NCI-H187 treated with DMSO at 0.1 percent for 48 hours (cell line): ENCODE data around the gene BCAS3.
"Not testable (repeated sequence)": the region's sequence is repeated elsewhere in the genome, so short reads cannot be mapped to it uniquely, and the experiment has no call there.

Experiments used
- DNase-seq: peaks from one replicate; lab custom pipeline; 2025; lab: John Stamatoyannopoulos, UW

The BCAS3 gene

GRCh38 chr17:60747069-60747808, 69.6 kb downstream of the BCAS3 start:
- no peak for DNase-seq

GRCh38 chr17:60748204-60748603, 70.6 kb downstream of the BCAS3 start:
- no peak for DNase-seq

- no peak for DNase-seq
Observed at GRCh38 chr17:60749050-60749449, 71.4 kb downstream of the BCAS3 start.

GRCh38 chr17:60749708-60750107, 72.1 kb downstream of the BCAS3 start:
- no peak for DNase-seq

GRCh38 chr17:60750640-60751039, 73.0 kb downstream of the BCAS3 start:
- no peak for DNase-seq

DNA sequence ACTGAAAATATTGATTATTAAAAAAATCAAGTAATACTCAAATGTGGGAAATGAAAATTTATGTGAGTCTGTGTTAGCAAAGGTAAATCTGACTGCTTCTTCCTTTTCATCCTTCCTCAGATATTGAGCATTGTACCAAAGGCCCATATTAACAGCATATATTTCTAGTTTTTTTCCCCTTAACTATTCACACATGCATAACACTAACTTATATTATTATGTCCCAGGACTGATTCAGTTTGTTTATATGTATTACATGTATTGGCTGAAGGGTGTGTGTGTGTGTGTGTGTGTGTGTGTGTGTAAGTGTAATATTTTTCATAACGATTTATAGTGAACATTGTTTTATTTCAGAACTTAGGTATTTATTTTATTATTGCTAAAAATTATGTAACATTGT, 74.2 kb downstream of the BCAS3 start:
- no peak for DNase-seq

DNA sequence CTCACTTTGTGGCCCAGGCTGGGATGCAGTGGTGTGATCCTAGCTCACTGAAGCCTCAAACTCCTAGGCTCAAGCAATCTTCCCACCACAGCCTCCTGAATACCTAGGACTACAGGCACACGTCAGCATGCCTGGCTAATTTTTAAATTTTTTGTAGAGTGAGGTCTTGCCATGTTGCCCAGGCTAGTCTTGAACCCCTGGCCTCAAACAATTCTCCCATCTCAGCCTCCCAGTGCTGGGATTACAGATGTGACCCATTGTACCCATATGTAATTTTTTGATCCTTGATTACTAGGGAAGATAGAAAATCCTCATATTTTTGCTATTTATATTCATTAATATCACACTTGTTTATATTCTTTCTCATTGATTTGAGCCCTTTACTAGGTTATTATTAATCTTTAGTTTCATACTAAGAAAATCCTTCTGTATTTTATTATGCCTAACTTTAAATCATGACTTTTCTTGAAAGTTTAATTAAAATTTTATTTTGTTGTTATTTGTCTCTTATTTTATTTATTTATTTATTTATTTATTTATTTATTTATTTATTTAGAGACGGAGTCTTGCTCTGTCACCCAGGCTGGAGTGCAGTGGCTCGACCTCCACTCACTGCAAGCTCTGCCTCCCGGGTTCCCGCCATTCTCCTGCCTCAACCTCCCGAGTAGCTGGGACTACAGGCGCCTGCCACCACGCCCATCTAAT, 75.4 kb downstream of the BCAS3 start:
- DNase-seq: no peak

DNA sequence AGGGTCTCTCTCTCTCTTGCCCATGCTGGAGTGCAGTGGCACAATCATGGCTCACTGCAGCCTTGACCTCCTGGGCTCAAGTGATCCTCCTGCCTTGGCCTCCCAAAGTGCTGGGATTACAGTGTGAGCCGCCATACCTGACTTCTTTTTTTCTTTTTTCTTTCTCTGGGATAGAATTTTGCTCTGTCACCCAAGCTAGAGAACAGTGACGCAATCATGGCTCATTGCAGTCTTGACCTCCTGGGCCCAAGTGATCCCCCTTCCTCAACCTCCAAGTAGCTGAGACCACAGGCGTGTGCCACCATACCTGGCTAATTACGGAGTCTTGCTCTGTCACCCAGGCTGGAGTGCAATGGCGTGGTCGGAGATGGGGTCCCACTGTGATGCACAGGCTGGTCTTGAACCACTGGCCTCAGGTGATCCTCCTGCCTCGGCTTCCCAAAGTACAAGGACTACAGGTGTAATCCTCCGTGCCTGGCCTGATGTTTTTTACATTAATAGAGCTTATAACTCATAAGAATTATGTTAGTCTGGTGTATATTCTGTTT, 76.5 kb downstream of the BCAS3 start:
- no peak for DNase-seq

DNA sequence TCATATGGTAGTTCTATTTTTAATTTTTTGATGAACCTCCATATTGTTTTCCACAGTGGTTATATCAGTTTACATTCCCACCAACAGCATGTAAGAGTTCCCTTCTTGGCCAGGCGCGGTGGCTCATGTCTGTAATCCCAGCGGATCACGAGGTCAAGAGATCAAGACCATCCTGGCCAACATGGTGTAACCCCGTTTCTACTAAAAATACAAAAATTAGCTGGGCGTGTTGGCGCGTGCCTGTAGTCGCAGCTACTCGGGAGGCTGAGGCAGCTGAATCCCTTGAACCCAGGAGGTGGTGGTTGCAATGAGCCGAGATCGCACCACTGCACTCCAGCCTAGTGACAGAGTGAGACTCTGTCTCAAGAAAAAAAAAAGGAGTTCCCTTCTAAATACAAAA, 79.1 kb downstream of the BCAS3 start:
- DNase-seq: not testable (repeated sequence)

DNA sequence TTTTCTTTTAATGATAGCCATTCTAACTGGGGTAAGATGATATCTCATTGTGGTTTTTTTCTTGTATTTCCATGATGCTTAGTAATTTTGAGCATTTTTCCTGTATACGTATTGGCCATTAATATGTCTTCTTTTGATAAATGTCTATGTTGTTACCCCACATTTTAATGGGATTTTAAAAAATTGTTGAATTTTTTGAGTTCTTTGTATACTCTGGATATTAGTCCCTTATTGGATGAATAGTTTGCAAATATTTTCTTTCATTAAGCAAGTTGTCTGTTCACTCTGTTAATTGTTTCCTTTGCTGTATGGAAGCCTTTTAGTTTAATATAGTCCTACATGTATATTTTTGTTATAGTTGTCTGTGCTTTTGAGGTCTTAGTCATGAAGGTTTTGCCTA, 79.8 kb downstream of the BCAS3 start:
- no peak for DNase-seq

DNA sequence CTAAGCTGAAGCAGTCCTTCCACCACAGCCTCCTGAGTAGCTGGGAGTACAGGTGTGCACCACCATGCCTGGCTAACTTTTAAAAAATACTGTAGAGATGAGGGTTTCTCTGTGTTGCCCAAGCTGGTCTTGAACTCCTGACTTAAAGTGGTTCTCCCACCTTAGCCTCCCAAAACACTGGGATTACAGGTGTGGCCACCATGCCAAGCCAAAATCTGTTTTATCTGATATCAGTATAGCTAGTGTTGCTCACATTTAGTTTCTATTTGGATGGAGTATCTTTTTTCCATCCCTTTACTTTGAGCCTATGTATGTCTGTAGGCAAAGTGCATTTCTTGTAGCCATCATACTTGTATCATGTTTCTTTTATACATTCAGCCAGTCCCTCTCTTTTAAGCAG, 82.1 kb downstream of the BCAS3 start:
- DNase-seq: no peak

DNA sequence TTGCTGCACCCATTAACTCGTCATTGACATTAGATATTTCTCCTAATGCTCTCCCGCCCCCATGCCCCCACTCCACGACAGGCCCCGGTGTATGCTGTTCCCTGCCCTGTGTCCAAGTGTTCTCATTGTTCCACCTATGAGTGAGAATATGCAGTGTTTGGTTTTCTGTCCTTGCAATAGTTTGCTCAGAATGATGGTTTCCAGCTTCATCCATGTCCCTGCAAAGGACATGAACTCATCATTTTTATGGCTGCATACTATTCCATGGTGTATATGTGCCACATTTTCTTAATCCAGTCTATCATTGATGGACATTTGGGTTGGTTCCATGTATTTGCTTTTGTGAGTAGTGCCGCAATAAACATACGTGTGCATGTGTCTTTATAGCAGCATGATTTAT, 83.7 kb downstream of the BCAS3 start:
- DNase-seq: not testable (repeated sequence)

- DNase-seq: no peak
Observed at GRCh38 chr17:60766778-60767190, 89.1 kb downstream of the BCAS3 start.

GRCh38 chr17:60767744-60768308, 90.2 kb downstream of the BCAS3 start:
- no peak for DNase-seq

DNA sequence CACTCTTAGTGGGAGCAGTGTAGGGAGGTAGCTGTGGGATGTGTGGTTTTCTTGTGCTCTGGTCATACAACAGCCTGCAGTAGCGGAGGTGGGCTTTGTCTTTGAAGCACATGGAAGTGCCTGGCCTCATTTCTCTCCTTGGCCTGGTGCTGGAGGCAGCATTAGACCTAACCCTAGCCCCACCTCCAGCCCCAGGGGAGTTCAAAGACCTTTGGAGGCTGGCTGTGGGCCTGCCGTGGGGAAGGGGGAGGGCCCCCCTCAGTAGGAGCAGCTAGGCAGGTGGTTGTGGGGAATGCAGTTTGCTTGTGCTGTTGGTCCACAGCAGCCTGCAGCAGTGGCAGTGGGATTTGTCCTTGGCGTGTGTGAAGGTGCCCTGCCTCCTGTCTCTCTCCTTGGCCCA, 91.7 kb downstream of the BCAS3 start:
- DNase-seq: no peak

DNA sequence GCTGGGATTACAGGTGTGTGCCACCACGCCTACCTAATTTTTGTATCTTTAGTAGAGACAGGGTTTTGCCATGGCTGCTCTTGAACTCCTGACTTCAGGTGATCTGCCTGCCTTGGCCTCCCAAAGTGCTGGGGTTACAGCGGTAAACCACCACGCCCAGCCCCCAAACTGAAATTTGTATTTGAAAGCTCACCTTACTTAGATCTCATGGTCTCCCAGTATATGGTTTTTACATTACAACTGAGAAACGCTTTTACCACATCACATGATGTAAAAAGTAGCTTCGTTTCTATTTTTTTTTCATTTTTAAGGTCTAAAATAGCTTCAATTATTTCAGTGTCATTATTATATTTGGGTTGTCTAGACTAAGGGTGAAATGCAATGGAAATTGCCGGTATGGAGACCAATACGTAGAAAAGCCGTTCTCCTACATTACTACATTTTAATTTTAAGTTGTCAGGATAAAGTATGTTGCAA, 93.3 kb downstream of the BCAS3 start:
- DNase-seq: no peak

GRCh38 chr17:60771621-60772020, 94.0 kb downstream of the BCAS3 start:
- not testable (repeated sequence) for DNase-seq

DNA sequence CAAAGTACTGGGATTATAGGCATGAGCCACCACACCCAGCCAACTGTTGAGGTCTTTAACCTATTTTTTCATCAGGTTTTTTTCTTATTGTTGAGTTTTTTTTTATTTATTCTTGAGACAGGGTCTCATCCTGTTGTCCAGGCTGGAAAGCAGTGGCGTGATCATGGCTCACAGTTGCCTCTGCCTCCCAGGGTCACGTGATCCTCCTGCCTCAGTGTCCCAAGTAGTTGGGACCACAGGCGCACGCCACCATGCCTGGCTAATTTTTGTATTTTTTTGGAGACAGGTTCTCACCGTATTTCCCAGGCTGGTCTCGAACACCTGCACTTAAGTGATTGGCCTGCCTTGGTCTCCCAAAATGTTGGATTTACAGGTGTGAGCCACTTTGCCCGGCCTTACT, 95.9 kb downstream of the BCAS3 start:
- DNase-seq: no peak

DNA sequence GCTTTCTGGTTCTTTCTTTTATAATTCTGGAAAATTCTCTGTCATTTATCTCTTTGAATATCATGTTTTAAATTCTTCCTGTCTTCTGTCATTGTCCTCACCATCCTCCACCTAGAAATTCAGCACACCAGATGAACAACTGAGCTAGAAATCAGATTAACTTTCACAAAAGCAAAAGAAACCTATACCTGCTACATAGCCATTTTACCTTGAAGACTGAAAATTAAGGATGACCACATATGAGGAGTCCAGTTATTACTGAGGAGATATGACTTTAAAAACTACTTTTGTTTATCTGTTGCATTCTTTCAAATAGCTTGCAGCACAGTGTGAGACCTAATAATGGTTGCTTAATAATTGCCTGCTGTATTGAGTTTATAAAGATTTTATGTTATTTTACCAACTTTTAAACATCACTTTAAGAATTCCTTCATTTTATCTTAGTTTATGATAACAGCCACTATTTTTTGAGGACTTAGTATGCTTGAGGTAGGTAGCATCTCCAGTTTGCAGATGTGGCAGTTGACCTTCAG, 104.3 kb downstream of the BCAS3 start:
- no peak for DNase-seq

DNA sequence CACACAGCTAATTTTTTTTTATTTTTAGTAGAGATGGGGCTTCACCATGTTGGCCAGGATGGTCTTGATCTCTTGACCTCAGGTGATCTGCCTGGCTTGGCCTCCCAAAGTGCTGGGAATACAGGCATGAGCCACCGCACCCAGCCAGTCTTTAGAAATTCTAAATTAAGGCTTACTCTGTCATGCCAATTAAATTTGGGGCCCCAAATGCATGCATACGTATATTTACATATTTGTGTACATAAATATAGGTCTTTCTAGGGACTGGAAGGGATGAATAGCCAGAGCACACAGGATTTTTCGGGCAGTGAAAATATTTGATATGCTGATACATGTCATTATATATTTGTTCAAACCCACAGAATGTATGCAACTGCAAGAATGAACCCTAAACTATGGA, 105.1 kb downstream of the BCAS3 start:
- no peak for DNase-seq

- no peak for DNase-seq
Observed at GRCh38 chr17:60790205-60790604, 112.6 kb downstream of the BCAS3 start.

DNA sequence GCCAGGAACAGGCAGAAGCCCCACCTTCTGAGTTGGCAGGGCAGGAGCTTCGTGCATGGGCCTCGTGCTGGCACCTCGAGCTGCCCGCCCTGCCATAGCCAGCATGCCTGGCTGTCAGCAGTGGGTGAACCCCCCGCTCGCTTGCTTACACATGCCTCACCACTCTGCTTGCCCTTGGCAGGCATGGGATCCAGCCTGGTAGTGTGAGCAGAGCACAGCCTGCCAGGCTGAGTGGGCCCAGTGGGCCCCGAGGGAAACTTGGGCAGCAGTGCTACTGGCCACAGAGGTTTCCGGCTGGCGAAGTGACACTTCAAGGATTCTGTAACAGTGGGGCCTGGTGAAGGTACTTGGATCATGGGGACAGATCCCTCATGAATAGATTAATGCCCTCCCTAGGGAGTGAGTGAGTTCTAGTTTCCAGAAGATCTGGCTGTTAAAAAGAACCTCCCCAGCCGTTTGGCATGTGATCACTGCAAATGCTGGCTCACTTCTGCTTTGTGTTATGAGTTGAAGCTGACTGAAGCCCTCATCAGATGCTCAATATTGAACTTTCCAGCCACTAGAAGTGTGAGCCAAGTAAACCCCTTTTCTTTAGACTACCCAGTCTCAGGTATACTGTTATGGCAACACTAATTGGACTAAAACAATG, 114.7 kb downstream of the BCAS3 start:
- DNase-seq: no peak
